Esophagus mucosa (tissue), 1 donor: ENCODE data around the gene ARHGAP27. TPM values are rescaled to one million over a fixed set of nuclear protein-coding genes. Genes with fewer than 3 reads are reported as not detected.

Experiments
- ATAC-seq: fragments of 200-7000 bp; cut with Tn5 transposase; one replicate; pipeline ENCODE4 v1.9.1; 2020
- total RNA-seq: library from RNA; stranded (reverse); gene quantifications from one replicate; pipeline ENCODE4 v1.2.4, GENCODE V29; 2023
- donor health status: DM: yes; HTN: yes; CAD: no.

Gene ARHGAP27
- total RNA-seq, 1 donor from 2014 or later: 69.0 TPM

DNA sequence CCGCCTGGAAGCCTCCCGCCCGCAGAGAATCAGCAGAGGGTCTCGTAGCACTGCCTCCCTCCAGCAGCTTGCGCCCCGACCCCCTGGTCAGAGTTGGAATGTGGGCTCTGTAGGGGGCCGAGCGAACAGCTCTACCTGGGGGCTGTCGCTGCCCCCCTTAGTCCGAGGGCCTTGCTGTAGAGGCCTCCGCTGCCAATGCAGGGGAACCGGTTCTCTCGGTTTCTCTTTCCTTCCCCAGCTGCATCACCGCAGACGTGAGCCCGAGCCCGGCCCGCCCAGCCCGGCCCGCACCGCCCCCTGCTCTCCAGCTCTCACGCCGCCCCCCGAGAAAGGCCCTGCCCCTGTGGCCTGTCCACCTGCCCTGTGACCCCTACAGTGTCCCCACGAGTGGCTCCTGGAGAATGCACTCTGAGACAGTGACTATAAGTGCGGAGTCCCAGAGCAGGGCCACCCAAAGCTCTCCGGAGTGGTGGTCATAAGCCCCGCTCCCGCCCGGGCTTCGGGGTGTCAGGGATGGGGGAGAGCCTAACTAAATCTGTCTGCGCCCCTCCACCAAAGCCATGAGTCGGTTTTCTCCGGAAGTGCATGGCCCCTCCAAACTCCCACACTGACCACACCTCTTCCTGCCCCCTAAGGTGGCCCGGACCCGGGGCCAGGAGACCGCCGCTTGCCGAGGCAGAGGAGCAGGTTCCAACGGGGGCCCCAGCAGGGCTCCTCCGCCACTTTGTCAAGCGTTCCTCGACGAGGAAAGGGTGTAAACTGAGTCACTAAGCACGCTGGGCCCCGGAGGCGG is 1.7 kb downstream of the ARHGAP27 start:
- peak; percentile 57 for ATAC-seq

GRCh38 chr17:45430006-45430737 is 2.5 kb downstream of the ARHGAP27 start:
- peak; percentile 2 for ATAC-seq

DNA sequence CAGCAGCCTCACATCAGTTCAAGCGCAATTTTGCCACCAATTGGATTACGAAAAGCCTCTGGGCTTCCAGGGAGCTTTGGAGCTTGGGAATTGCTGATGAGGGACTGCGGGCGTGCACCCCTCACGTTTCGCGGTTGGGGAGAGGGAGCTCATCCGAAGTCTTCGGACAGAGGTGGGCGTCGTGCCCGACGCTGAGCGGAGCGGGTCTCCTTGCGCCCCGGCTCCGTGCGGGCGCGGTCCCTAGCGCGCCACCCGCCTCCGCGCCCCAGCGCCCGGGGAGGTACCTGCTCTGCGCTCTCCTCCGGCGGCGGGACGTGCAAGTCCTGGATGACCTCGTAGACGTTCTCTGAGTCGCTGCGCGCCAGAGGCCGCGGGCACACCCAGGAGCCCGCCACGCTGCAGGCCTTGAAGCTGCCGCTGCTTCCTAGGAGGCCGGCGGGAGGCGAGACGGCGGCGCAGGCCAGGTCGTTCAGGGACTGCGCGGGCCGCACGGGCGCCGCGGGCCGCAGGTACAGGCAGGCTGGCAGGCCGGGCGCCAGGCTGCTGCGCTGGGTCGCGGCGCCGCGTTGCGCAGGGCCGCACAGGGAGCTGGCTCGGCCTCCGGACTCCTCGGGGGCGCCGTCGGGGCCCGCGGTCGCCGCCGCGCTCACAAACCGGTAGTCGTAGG is 3.2 kb downstream of the ARHGAP27 start:
- no peak for ATAC-seq

DNA sequence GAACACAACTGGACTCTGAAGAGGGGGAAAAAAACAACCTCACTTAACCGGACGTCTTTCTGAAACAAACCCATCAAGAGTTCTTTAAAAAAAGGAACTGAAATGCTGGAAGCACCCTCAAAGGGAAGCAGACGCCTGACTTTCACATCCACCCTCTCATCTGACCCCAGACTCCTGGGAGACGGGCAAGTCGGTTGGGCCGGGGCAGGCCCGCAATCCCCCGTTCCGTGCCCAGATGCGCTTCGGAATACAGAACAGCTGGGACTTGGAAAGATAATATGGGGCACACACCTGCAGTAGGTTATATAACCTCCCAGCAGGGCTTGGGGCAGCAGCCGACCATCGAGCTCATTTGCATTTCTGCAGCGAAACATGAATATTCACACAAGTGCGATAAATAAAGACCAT is 3.7 kb downstream of the ARHGAP27 start:
- ATAC-seq: no peak

DNA sequence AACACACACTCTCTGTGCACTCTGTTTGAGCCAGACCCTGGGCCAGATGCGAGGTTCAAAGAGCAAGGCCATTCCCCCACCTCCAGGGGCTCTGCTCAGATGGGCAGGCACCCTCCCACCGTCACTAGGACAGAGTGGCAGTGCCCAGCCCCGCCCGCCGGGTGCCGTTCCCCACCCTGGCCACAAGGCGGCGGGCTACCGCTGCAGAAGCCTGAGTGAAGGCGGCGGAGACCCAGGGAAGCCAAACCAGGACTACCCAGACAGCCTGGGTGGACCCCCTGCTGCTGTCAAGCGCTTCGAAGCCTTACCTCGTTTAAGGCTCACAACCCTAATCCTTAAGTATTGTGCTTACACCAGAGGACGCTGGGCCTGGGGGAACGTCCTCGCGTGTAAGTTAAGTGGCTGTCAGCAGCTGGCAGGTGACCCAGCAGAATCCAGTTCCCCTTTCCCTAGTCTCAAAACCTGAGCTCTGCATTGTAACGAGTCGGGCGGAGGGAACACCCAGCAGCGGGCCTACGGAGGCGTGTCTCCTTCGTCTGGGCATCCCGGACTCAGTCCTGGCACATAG is 4.5 kb downstream of the ARHGAP27 start:
- peak; percentile 17 for ATAC-seq

- ATAC-seq: no peak
Measured at GRCh38 chr17:45427181-45427835, 5.4 kb downstream of the ARHGAP27 start.

DNA sequence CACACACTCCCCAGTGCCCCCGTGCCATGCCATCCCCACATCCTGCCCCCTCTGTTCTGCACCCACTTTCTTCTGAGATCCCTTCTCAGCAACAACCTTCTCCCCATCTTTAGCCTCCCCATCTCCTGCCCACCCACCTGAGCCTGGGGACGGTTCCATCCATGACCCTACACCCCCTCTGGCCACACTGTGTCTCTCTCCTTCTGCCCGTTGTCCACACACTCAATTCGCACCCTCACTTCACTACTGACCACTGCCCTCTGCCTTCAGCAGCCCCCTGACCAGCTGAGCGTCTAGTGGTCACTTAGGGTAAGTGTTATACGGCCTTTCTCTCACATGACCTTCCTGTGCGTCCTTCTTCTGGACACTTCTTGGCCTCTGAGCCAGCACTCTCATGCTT is 6.1 kb downstream of the ARHGAP27 start:
- no peak for ATAC-seq

DNA sequence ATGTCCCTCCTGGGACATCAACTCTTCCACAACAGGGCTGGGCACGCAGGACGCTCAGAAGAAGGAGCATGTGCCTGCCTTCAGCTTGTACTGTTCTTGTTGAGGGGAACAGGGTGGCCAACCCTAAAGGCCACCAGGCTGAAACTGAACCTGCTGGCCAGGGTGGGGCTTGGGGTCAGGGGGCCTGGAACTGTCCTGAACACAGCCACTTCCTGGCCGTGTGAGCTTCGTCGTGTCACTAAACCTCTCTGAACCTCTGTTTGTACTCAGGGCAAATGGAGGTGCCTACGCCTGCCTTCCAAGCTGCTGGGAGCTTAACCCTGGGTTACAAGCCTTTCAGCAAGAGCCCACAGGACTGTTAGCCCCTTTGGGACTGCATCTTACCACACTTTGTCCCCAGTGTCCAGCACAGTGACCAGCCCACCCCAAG is 6.7 kb downstream of the ARHGAP27 start:
- no peak for ATAC-seq

DNA sequence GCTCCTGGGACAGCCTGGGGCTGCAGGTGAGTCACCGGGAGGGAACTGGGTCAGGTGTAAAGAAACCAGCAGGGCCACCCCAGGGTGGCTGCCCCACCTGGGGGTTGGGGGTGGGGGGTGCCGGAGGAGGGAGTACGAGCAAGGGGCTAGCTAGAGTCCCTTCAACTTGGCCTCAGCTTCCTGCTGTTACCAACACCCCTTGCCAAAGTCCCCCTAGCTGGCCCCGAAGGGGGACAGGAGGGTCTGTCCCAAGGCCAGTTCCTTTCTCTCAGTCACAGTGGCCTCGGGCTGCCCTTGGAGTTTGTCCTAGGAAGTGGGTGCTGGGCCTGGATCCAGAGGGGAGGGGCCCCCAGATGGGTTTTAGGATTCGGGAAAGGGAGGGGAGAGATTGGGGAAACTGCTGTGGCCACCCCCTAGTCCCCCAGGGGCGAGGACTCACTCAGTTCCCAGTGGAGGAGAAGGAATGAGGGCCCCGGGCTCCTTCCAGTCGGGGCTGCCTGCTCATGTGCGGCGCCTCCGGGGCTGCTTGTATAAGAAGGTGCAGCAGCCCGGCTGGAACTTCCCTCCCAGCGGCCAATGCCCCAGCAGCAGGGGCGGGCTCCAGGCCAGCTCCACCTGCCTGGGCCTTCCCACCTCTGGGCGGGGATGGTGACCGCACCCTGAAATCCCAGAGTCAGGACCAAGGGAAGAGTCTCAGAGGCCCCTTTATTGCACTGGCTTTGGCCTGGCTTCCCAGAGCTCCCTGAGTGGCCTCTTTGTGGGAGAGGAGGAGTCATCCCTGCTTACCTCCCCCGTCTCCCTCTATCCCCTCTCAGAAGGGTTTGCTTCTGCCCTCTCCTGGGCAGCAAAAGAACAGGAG is 7.3 kb downstream of the ARHGAP27 start:
- ATAC-seq: peak; percentile 66

- ATAC-seq: no peak
Measured at GRCh38 chr17:45424769-45425124, 7.9 kb downstream of the ARHGAP27 start.

- ATAC-seq: no peak
Measured at GRCh38 chr17:45423975-45424335, 8.7 kb downstream of the ARHGAP27 start.

DNA sequence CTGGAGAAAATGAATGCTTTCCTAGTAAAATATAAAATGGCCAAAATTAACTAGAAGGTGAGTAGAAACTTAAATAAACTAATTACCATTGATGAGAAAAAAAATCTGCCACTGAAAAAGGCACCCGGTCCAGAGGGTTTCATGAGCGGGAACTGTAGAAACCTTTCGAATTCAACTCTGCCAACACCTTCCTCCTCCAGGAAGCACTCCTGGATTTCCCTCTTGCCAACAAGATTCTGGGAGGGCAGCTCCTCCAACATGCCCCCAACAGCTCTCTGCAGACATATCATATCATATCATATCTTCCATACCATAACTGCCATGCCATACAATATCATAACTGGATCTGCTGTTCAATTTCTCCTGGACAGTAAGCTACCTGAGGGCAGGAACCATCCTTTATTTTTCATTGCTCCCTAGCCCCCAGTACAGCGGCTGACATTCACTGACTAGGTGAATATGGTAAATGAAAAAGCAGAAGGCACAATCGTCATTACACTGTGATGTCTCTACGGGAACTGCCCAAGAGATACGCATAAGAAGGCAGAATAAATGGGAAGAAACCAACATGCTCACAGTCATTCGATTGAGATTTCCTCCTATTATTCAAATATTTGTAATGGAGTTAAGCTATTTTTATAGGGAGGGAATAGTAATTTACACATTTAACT is 9.2 kb downstream of the ARHGAP27 start:
- no peak for ATAC-seq

GRCh38 chr17:45414990-45415881 is 17.4 kb downstream of the ARHGAP27 start:
- ATAC-seq: peak; percentile 71

GRCh38 chr17:45413498-45413923 is 19.2 kb downstream of the ARHGAP27 start:
- peak; percentile 52 for ATAC-seq

DNA sequence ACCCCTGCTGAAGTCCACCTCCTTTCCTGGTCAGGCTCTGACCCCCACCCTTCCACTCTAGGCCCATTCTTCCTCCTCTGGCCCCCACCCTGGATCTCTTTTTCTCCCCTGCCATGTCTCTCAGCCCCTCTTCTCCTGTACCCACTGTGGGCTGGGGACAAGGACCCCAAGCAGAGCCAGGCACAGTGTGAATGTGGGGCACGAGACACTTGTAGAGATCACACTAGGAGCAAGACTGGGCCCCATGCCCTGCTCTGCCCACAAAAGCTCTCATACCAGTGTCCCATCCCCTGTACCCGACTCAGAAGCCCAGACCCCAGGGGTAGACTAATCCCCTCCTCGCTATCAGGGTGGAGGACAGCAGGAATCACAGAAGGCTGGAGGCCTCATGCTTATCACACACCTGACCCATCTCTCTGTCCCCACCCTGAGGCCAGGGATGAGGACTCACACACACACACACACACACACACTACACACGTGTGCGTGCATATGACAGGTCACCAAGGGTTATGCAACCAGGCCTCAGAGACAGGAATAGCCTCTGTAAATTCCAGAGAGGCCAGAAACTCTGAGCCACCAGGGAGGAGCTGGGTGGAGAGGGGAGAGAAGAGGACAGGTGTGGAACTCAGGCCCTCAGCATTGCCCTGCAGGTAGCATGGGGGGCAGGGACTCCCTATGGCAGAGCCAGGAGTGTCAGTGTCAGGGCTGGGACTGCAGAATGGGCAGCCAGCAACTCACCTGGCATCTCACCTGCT is 21.1 kb downstream of the ARHGAP27 start:
- peak; percentile 53 for ATAC-seq

DNA sequence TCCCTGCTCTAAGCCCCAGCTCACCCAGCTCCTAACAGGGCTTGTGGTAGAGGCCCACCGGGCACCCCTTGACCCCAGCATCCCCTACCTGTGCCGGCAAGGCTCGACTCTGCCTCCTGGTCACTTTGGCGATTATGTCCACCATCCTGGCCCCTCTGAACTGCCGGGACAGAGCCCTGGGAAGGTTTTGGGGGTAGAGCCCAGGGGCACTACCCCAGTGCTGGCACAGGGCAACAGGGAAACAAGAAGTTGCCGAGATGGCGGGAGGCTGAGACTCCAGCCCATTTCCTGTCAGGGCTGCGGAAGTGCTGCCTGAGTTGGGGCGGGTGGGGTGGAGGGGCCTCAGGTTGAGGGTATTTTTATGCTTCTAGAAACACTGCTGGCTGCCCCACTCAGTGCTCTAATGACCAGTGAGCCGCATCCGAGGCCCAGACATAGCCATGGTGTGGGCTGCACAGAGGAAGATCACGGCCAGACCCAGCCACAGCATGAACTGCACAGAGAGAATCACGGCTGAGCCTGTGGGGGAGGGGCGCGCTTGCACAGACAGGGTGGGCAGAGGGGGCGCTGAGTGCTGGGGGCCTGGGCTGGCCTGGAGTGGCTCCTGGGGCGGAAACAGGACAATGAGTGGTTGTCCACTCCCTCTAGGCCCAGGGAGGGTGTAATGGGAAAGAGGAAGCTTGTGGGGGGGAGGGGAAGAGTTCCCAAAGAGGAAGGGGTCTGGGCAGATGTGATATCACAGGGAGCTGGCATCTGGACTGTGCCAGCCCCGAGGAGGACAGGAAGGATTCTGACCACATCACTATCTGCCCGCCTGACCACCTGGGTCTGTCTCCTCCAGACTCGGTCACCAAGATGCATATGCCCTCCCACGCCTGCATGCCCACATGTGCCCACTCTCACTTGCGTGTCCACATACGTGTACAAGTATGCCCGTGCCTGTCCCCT is 22.3 kb downstream of the ARHGAP27 start:
- ATAC-seq: no peak

GRCh38 chr17:45409659-45410076 is 23.0 kb downstream of the ARHGAP27 start:
- ATAC-seq: no peak
